Measurements from ENCODE around the gene DDX47. TPM values are rescaled to one million over a fixed set of nuclear protein-coding genes. Genes with fewer than 3 reads are reported as not detected.

DDX47 gene
- polyA plus RNA-seq, 1 experiment, result 113 TPM

GRCh38 chr12:12794686-12795085, 18.5 kb upstream of the DDX47 start:
- ChIA-PET CTCF (interaction anchor here (1.1 to 1.5 kb wide), 2 partner anchors 24 to 42 kb away, joined by 3 read pairs; no protein-coding TSS in a partner anchor), POLR2A (no interaction called here)

GRCh38 chr12:12796171-12796570, 17.0 kb upstream of the DDX47 start:
- DNase-seq (ENCODE audit: low read depth, low spot score), result no peak
- H3K9me3 ChIP-seq (ENCODE audit: control insufficient read depth, insufficient read depth, low read length), result no peaks in the 10 kb centered on the region
- H3K27me3 ChIP-seq (ENCODE audit: control insufficient read depth, insufficient read depth, low read length), result no peaks in the 10 kb centered on the region
- POLR2A ChIA-PET, result interaction anchor here (0.6 kb wide), 1 partner anchor 111 kb away, joined by 6 read pairs; no protein-coding TSS in a partner anchor
- CTCF ChIA-PET, result interaction anchor here (1.5 to 4.8 kb wide), 3 partner anchors 8 to 41 kb away, joined by 3 to 27 read pairs (median 4); no protein-coding TSS in a partner anchor
- TF ChIP-seq CTCF (IDR thresholded peaks at IDR 0.05; ENCODE audit: low read depth, low read length), result no peak
- H3K27ac ChIP-seq (ENCODE audit: low read depth, low read length), result no peak overlapping the region
- no peak overlapping the region for H3K4me3 ChIP-seq (ENCODE audit: low read depth, low read length)

More at GRCh38 chr12:12794686-12795085, 18.5 kb upstream of the DDX47 start:
- H3K27me3 ChIP-seq (ENCODE audit: control insufficient read depth, insufficient read depth, low read length), result no peaks in the 10 kb centered on the region
- no peak overlapping the region for H3K4me3 ChIP-seq (ENCODE audit: low read depth, low read length)
- TF ChIP-seq CTCF (IDR thresholded peaks at IDR 0.05; ENCODE audit: low read depth, low read length), result no peak
- DNase-seq (ENCODE audit: low read depth, low spot score), result no peak
- H3K9me3 ChIP-seq (ENCODE audit: control insufficient read depth, insufficient read depth, low read length), result no peaks in the 10 kb centered on the region
- H3K27ac ChIP-seq (ENCODE audit: low read depth, low read length), result no peak overlapping the region

GRCh38 chr12:12796928-12797793, 16.0 kb upstream of the DDX47 start:
- no peak for TF ChIP-seq CTCF (IDR thresholded peaks at IDR 0.05; ENCODE audit: low read depth, low read length)
- ChIA-PET POLR2A (no interaction called here), CTCF (interaction anchor here (1.7 to 4.8 kb wide), 2 partner anchors 9 to 15 kb away, joined by 4 to 27 read pairs; no protein-coding TSS in a partner anchor)
- no peak for DNase-seq (ENCODE audit: low read depth, low spot score)
- H3K27me3 ChIP-seq (ENCODE audit: control insufficient read depth, insufficient read depth, low read length), result no peaks in the 10 kb centered on the region
- no peak overlapping the region for H3K4me3 ChIP-seq (ENCODE audit: low read depth, low read length)
- no peak overlapping the region for H3K27ac ChIP-seq (ENCODE audit: low read depth, low read length)
- H3K9me3 ChIP-seq (ENCODE audit: control insufficient read depth, insufficient read depth, low read length), result no peaks in the 10 kb centered on the region

- Histone ChIP-seq H3K9me3 (ENCODE audit: control insufficient read depth, insufficient read depth, low read length) (no peaks in the 10 kb centered on the region), H3K27ac (ENCODE audit: low read depth, low read length) (no peak overlapping the region), H3K4me3 (ENCODE audit: low read depth, low read length) (no peak overlapping the region), H3K27me3 (ENCODE audit: control insufficient read depth, insufficient read depth, low read length) (no peaks in the 10 kb centered on the region)
- CTCF ChIA-PET, result interaction anchor here (1.7 to 4.8 kb wide), 2 partner anchors 9 to 15 kb away, joined by 4 to 27 read pairs; no protein-coding TSS in a partner anchor
- no peak for DNase-seq (ENCODE audit: low read depth, low spot score)
- POLR2A ChIA-PET, result no interaction called here
- TF ChIP-seq CTCF (IDR thresholded peaks at IDR 0.05; ENCODE audit: low read depth, low read length), result no peak
These were observed 15.4 kb upstream of the DDX47 start for GRCh38 chr12:12797794-12798152.

- Histone ChIP-seq H3K27ac (ENCODE audit: low read depth, low read length) (no peak overlapping the region), H3K4me3 (ENCODE audit: low read depth, low read length) (no peak overlapping the region), H3K27me3 (ENCODE audit: control insufficient read depth, insufficient read depth, low read length) (no peaks in the 10 kb centered on the region), H3K9me3 (ENCODE audit: control insufficient read depth, insufficient read depth, low read length) (no peaks in the 10 kb centered on the region)
- TF ChIP-seq CTCF (IDR thresholded peaks at IDR 0.05; ENCODE audit: low read depth, low read length), result no peak
- DNase-seq (ENCODE audit: low read depth, low spot score), result no peak
- CTCF ChIA-PET, result interaction anchor here (4.8 kb wide), 1 partner anchor 10 kb away, joined by 27 read pairs; no protein-coding TSS in a partner anchor
- POLR2A ChIA-PET, result no interaction called here
These were observed 14.7 kb upstream of the DDX47 start for GRCh38 chr12:12798480-12798879.
